SK-N-SH treated with all-trans-retinoic acid at 6 μM for 48 hours (cell line): ENCODE measurements around the gene BACE1.

Experiments
- ATAC-seq: fragments of 200-7000 bp; cut with Tn5 transposase; 3 replicates; pipeline ENCODE4 v1.9.1; 2020; ENCODE audit warnings: mild to moderate bottlenecking, moderate library complexity
- ARNTL ChIP-seq: fragments of 450-650 bp; formaldehyde crosslinking; IDR thresholded peaks from 2 replicates; pipeline ENCODE4 v1.5.0; 2020; ENCODE audit warnings: low read depth, mild to moderate bottlenecking, moderate library complexity, borderline replicate concordance
- CSDC2 ChIP-seq: fragments of 250-450 bp; sonication (Bioruptor Pico); IDR thresholded peaks from 2 replicates; pipeline ENCODE4 v1.5.0; 2020; ENCODE audit warnings: mild to moderate bottlenecking, moderate library complexity
- ESRRG ChIP-seq: fragments of 250-450 bp; sonication (Bioruptor Pico); IDR thresholded peaks from 2 replicates; pipeline ENCODE4 v1.6.1; 2021; ENCODE audit warnings: mild to moderate bottlenecking
- GLIS3 ChIP-seq: fragments of 250-450 bp; sonication (Bioruptor Pico); IDR thresholded peaks from 2 replicates; pipeline ENCODE4 v1.5.0; 2020; ENCODE audit warnings: mild to moderate bottlenecking, moderate library complexity
- ISL1 ChIP-seq: fragments of 250-450 bp; sonication (Bioruptor Pico); IDR thresholded peaks from 2 replicates; pipeline ENCODE4 v2.1.2; 2022; ENCODE audit warnings: mild to moderate bottlenecking, moderate library complexity
- OSR1 ChIP-seq: fragments of 250-450 bp; sonication (Bioruptor Pico); IDR thresholded peaks from 2 replicates; pipeline ENCODE4 v1.8.0; 2022; ENCODE audit warnings: moderate library complexity, mild to moderate bottlenecking, inconsistent platforms
- PPARA ChIP-seq: fragments of 250-450 bp; sonication (Bioruptor Pico); IDR thresholded peaks from 2 replicates; pipeline ENCODE4 v1.5.0; 2020; ENCODE audit warnings: mild to moderate bottlenecking, borderline replicate concordance
- RARB ChIP-seq: fragments of 250-450 bp; sonication (Bioruptor Pico); IDR thresholded peaks from 2 replicates; pipeline ENCODE4 v1.8.0; 2021; ENCODE audit warnings: mild to moderate bottlenecking, moderate library complexity
- SNAI2 ChIP-seq: fragments of 250-450 bp; sonication (Bioruptor Pico); IDR thresholded peaks from 2 replicates; pipeline ENCODE4 v1.5.0; 2020; ENCODE audit warnings: mild to moderate bottlenecking, moderate library complexity
- TCF4 ChIP-seq: fragments of 250-450 bp; sonication (Bioruptor Pico); IDR thresholded peaks from 2 replicates; pipeline ENCODE4 v1.8.0; 2021; ENCODE audit warnings: mild to moderate bottlenecking, moderate library complexity, borderline replicate concordance
- TOX ChIP-seq: fragments of 250-450 bp; sonication (Bioruptor Pico); IDR thresholded peaks from 2 replicates; pipeline ENCODE4 v1.8.0; 2021; ENCODE audit warnings: mild to moderate bottlenecking, moderate library complexity, borderline replicate concordance
- ZFP3 ChIP-seq: fragments of 250-450 bp; sonication (Bioruptor Pico); IDR thresholded peaks from 2 replicates; pipeline ENCODE4 v1.5.0; 2020; ENCODE audit warnings: mild to moderate bottlenecking, moderate library complexity
- ZFP30 ChIP-seq: fragments of 450-650 bp; formaldehyde crosslinking; IDR thresholded peaks from 2 replicates; pipeline ENCODE4 v1.5.0; 2022; ENCODE audit warnings: mild to moderate bottlenecking, moderate library complexity
- ZNF565 ChIP-seq: fragments of 450-650 bp; formaldehyde crosslinking; conservative IDR thresholded peaks from 2 replicates; pipeline ENCODE4 v1.5.0; 2020; ENCODE audit warnings: low read depth, mild to moderate bottlenecking, moderate library complexity
- ZNF70 ChIP-seq: fragments of 450-650 bp; formaldehyde crosslinking; IDR thresholded peaks from 2 replicates; pipeline ENCODE4 v1.5.0; 2020; ENCODE audit warnings: mild to moderate bottlenecking, moderate library complexity
- TF ChIP-seq, protein P1 (sequence below): fragments of 250-450 bp; sonication (Bioruptor Pico); IDR thresholded peaks from 2 replicates; pipeline ENCODE4 v1.5.1; 2021; ENCODE audit warnings: mild to moderate bottlenecking, moderate library complexity
- TF ChIP-seq, protein P2 (sequence below): fragments of 250-450 bp; sonication (Bioruptor Pico); IDR thresholded peaks from 2 replicates; pipeline ENCODE4 v1.5.0; 2020; ENCODE audit warnings: mild to moderate bottlenecking, moderate library complexity
- TF ChIP-seq, protein P3 (sequence below): fragments of 250-450 bp; sonication (Bioruptor Pico); IDR thresholded peaks from 2 replicates; pipeline ENCODE4 v1.5.1; 2020; ENCODE audit warnings: low read depth, mild to moderate bottlenecking, moderate library complexity
- TF ChIP-seq, protein P4 (sequence below): fragments of 250-450 bp; sonication (Bioruptor Pico); IDR thresholded peaks from 2 replicates; pipeline ENCODE4 v1.8.0; 2021; ENCODE audit warnings: low read depth, mild to moderate bottlenecking, moderate library complexity, borderline replicate concordance

Gene BACE1

DNA sequence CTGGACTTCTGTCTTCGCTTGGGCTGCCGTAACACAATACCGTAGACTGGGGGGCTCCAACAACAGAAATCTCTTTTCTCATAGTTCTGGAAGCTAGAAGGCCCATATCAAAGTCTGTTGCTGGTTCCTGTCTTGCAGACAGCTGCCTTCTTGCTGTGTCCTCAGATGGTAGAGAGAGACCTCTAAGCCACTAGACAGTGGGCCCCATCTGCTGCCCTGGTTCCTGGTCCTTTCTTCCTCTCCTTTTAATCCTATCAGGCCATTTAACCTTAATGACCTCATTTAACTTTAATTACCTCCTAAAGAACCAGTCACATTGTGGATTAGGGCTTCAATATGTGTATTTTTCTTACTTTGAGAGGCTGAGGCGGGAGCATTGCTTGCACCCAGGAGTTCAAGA, 21.0 kb upstream of the BACE1 start:
- no peak for ATAC-seq
- TF ChIP-seq, protein P1, sequence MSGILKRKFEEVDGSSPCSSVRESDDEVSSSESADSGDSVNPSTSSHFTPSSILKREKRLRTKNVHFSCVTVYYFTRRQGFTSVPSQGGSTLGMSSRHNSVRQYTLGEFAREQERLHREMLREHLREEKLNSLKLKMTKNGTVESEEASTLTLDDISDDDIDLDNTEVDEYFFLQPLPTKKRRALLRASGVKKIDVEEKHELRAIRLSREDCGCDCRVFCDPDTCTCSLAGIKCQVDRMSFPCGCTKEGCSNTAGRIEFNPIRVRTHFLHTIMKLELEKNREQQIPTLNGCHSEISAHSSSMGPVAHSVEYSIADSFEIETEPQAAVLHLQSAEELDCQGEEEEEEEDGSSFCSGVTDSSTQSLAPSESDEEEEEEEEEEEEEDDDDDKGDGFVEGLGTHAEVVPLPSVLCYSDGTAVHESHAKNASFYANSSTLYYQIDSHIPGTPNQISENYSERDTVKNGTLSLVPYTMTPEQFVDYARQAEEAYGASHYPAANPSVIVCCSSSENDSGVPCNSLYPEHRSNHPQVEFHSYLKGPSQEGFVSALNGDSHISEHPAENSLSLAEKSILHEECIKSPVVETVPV: no peak
- no peak for TF ChIP-seq PPARA (CRISPR knock-in tag)
- no peak for TF ChIP-seq GLIS3 (CRISPR knock-in tag)
- TF ChIP-seq RARB (CRISPR knock-in tag): no peak
- TF ChIP-seq ZFP30 (CRISPR knock-in tag): no peak
- no peak for TF ChIP-seq ARNTL (CRISPR knock-in tag)
- TF ChIP-seq TOX (CRISPR knock-in tag): no peak

DNA sequence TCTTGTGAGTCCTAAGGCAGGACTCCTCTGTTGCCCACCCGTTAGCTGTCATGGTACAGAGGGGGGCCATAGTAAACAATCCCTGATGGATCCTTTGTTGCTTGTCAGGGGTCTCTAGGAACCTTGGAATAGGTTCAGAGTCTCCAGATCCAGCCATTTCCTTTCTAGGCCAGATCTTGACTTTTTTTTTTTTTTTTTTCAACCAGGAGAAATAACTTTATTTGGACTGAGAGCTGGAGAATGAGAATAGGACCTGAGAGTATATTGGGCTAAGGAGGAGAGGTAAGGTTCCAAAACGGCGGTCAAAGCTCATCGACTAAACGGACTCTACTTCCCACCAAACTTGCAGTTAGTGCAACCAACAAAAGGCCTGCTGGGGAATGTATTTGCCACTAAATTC, 19.3 kb upstream of the BACE1 start:
- TF ChIP-seq ZNF70 (CRISPR knock-in tag): no peak
- no peak for TF ChIP-seq CSDC2 (CRISPR knock-in tag)
- TF ChIP-seq ISL1 (CRISPR knock-in tag): no peak
- TF ChIP-seq SNAI2 (CRISPR knock-in tag): no peak
- TF ChIP-seq, protein P2, sequence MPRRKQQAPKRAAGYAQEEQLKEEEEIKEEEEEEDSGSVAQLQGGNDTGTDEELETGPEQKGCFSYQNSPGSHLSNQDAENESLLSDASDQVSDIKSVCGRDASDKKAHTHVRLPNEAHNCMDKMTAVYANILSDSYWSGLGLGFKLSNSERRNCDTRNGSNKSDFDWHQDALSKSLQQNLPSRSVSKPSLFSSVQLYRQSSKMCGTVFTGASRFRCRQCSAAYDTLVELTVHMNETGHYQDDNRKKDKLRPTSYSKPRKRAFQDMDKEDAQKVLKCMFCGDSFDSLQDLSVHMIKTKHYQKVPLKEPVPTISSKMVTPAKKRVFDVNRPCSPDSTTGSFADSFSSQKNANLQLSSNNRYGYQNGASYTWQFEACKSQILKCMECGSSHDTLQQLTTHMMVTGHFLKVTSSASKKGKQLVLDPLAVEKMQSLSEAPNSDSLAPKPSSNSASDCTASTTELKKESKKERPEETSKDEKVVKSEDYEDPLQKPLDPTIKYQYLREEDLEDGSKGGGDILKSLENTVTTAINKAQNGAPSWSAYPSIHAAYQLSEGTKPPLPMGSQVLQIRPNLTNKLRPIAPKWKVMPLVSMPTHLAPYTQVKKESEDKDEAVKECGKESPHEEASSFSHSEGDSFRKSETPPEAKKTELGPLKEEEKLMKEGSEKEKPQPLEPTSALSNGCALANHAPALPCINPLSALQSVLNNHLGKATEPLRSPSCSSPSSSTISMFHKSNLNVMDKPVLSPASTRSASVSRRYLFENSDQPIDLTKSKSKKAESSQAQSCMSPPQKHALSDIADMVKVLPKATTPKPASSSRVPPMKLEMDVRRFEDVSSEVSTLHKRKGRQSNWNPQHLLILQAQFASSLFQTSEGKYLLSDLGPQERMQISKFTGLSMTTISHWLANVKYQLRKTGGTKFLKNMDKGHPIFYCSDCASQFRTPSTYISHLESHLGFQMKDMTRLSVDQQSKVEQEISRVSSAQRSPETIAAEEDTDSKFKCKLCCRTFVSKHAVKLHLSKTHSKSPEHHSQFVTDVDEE: no peak
- no peak for TF ChIP-seq ESRRG (CRISPR knock-in tag)
- no peak for TF ChIP-seq OSR1 (CRISPR knock-in tag)
- no peak for TF ChIP-seq TCF4 (CRISPR knock-in tag)
- no peak for TF ChIP-seq PPARA (CRISPR knock-in tag)
- TF ChIP-seq ZNF565 (CRISPR knock-in tag): no peak
- TF ChIP-seq, protein P3, sequence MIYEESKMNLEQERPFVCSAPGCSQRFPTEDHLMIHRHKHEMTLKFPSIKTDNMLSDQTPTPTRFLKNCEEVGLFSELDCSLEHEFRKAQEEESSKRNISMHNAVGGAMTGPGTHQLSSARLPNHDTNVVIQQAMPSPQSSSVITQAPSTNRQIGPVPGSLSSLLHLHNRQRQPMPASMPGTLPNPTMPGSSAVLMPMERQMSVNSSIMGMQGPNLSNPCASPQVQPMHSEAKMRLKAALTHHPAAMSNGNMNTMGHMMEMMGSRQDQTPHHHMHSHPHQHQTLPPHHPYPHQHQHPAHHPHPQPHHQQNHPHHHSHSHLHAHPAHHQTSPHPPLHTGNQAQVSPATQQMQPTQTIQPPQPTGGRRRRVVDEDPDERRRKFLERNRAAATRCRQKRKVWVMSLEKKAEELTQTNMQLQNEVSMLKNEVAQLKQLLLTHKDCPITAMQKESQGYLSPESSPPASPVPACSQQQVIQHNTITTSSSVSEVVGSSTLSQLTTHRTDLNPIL (CRISPR knock-in tag): no peak
- no peak for TF ChIP-seq TOX (CRISPR knock-in tag)
- no peak for TF ChIP-seq ZFP3 (CRISPR knock-in tag)
- TF ChIP-seq, protein P1: no peak

DNA sequence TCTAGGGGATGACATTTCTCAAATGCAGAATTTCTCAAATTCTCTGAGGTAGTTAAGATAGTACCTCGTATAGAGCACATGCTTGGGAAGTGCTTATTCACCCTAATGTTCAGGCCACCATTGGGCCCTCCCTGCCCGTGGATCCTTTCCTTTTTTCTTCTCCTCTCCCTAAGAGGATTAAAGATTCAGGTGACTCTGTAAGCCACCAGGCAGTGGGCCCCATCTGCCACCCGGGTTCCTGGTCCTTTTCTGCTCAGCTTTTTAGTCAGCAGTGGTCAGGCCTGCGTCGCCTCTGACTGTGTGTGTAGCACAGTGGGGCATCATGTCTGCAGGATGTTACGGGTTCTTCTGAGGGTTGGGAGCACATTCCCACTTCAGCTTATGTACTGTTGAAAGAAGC, 18.8 kb upstream of the BACE1 start:
- TF ChIP-seq OSR1 (CRISPR knock-in tag) (no peak), CSDC2 (CRISPR knock-in tag) (no peak), TOX (CRISPR knock-in tag) (no peak), ISL1 (CRISPR knock-in tag) (no peak), ESRRG (CRISPR knock-in tag) (no peak), ZNF565 (CRISPR knock-in tag) (no peak), ZFP30 (CRISPR knock-in tag) (no peak), SNAI2 (CRISPR knock-in tag) (no peak), RARB (CRISPR knock-in tag) (no peak), ZFP3 (CRISPR knock-in tag) (no peak)
- TF ChIP-seq, protein P4, sequence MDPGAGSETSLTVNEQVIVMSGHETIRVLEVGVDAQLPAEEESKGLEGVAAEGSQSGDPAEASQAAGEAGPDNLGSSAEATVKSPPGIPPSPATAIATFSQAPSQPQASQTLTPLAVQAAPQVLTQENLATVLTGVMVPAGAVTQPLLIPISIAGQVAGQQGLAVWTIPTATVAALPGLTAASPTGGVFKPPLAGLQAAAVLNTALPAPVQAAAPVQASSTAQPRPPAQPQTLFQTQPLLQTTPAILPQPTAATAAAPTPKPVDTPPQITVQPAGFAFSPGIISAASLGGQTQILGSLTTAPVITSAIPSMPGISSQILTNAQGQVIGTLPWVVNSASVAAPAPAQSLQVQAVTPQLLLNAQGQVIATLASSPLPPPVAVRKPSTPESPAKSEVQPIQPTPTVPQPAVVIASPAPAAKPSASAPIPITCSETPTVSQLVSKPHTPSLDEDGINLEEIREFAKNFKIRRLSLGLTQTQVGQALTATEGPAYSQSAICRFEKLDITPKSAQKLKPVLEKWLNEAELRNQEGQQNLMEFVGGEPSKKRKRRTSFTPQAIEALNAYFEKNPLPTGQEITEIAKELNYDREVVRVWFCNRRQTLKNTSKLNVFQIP (CRISPR knock-in tag): no peak
- TF ChIP-seq, protein P3 (CRISPR knock-in tag): no peak
- TF ChIP-seq, protein P2: no peak
- no peak for ATAC-seq

More for the DNA sequence above, 19.3 kb upstream of the BACE1 start:
- ATAC-seq: no peak
